Stomach (tissue), 9 donors: ENCODE measurements around the gene TMEM178B. TPM values are rescaled to one million over a fixed set of nuclear protein-coding genes. Genes with fewer than 3 reads are reported as not detected.

ENCODE experiments used
- DNase-seq, 2 donors: peaks; one replicate each; pipeline versions ENCODE4 v3.0.0 to v3.0.0-alpha.2; 2013 to 2019
- H3K27ac ChIP-seq, 5 donors: fragments of 200-600 bp in 4 of 5; sonication (generic) in 4 of 5; one replicate each; pipeline ENCODE4 v1.5.1; 2013 to 2019; ENCODE audit warnings: mild to moderate bottlenecking in 1 of 5, moderate library complexity in 1 of 5
- H3K27me3 ChIP-seq, 3 donors: fragments of 200-600 bp; sonication (generic); one replicate each; pipeline ENCODE4 v1.5.1; 2017 to 2019; ENCODE audit warnings: mixed run types in 1 of 3
- H3K36me3 ChIP-seq, 4 donors: fragments of 200-600 bp; sonication (generic); 1 replicate in 3 of 4; 2 replicates in 1 of 4; pipeline ENCODE4 v1.5.1; 2016 to 2019
- H3K4me1 ChIP-seq, 4 donors: fragments of 200-600 bp; sonication (generic); one replicate each; pipeline ENCODE4 v1.5.1; 2016 to 2019
- H3K4me3 ChIP-seq, 4 donors: fragments of 200-600 bp; sonication (generic) in 3 of 4; one replicate each; pipeline ENCODE4 v1.5.1; 2016 to 2019; ENCODE audit warnings: mild to moderate bottlenecking in 1 of 4
- H3K9me3 ChIP-seq, 4 donors: fragments of 200-600 bp; sonication (generic); one replicate each; pipeline ENCODE4 v1.5.1; 2016 to 2019
- CTCF ChIP-seq, 7 experiments: fragments of 450-650 bp in 4 of 7; fragments of 200-600 bp in 3 of 7; sonication (generic) in 3 of 7; IDR thresholded peaks; one replicate each; pipeline ENCODE4 v1.5.1; 2016 to 2019; ENCODE audit warnings: antibody characterized with exemption in 7 of 7, control low read depth in 2 of 7, mild to moderate bottlenecking in 1 of 7
- EP300 ChIP-seq: sonication (generic); formaldehyde crosslinking; IDR thresholded peaks from one replicate; pipeline ENCODE4 v1.6.1; 2017; ENCODE audit warnings: antibody characterized with exemption
- POLR2A ChIP-seq, 4 donors: fragments of 450-650 bp; IDR thresholded peaks; one replicate each; pipeline ENCODE4 v1.6.1; 2016; ENCODE audit warnings: antibody characterized with exemption in 4 of 4, control low read depth in 2 of 4, mild to moderate bottlenecking in 1 of 4, moderate library complexity in 1 of 4
- POLR2AphosphoS5 ChIP-seq, 3 donors: sonication (generic); formaldehyde crosslinking; IDR thresholded peaks; one replicate each; pipeline ENCODE4 v1.6.1; 2016; ENCODE audit warnings: antibody characterized with exemption in 3 of 3
- WGBS, 5 donors: extraction: QIAGEN DNeasy Blood & Tissue Kit in 3 of 5; methylation state at CpG; one replicate each; pipeline versions ENCODE4 v1.1.5 to v1.1.7; 2013 to 2018; 5-methylcytosine and 5-hydroxymethylcytosine counted together
- intact Hi-C: fragments of 100-400 bp; cut with DNase I; formaldehyde crosslinking; loops from one replicate; pipeline ENCODE4 v1.15.1; 2023; ENCODE audit warnings: low total_unique reads
- polyA plus RNA-seq, 3 donors: library from polyadenylated mRNA; stranded (reverse); fragments of 200-250 nt; gene quantifications; one replicate each; pipeline ENCODE4 v1.2.3, GENCODE V29; 2013
- total RNA-seq, 5 donors: library from RNA; depleted of rRNA; stranded (reverse); fragments of >200 nt; gene quantifications; one replicate each; pipeline versions ENCODE4 v1.1.0 to v1.2.3, GENCODE V29; 2014 to 2016
- donor health status: healthy with polysubstance abuse.
- donor health status: Bipolar disorder and iron deficiency.
- donor health status: healthy.

TMEM178B gene
- total and polyA plus RNA-seq, 8 donors: under 0.01 to 1.7 (median 0.15) TPM; not detected in 3

GRCh38 chr7:141490474-141490873 is 416.6 kb downstream of the TMEM178B start:
- Histone ChIP-seq H3K36me3 (no peaks in the 10 kb centered on the region), H3K4me1 (no peaks in the 10 kb centered on the region), H3K9me3 (no peaks in the 10 kb centered on the region), H3K27me3 (no peaks in the 10 kb centered on the region), H3K27ac (no peak overlapping the region), H3K4me3 (no peak overlapping the region)
- WGBS, 5 donors: 52 to 68% (median 61%) methylated on average over 2 of the region's 2 CpGs
- TF ChIP-seq POLR2AphosphoS5 (IDR thresholded peaks at IDR 0.05) (no peak), POLR2A (IDR thresholded peaks at IDR 0.05) (no peak), CTCF (IDR thresholded peaks at IDR 0.05) (no peak), EP300 (no peak)
- intact Hi-C loops: no loop called here
- no peak for DNase-seq

- no peak for DNase-seq
- intact Hi-C loops: no loop called here
- Histone ChIP-seq H3K9me3 (no peaks in the 10 kb centered on the region), H3K27me3 (no peaks in the 10 kb centered on the region), H3K36me3 (no peaks in the 10 kb centered on the region), H3K4me1 (no peaks in the 10 kb centered on the region), H3K4me3 (no peak overlapping the region), H3K27ac (no peak overlapping the region)
- WGBS, 5 donors: 57 to 83% (median 70%) methylated on average over 1 of the region's 1 CpG
- TF ChIP-seq POLR2AphosphoS5 (IDR thresholded peaks at IDR 0.05) (no peak), POLR2A (IDR thresholded peaks at IDR 0.05) (no peak), EP300 (no peak), CTCF (IDR thresholded peaks at IDR 0.05) (no peak)
Observed at GRCh38 chr7:141495057-141495456, 421.2 kb downstream of the TMEM178B start.

GRCh38 chr7:141497391-141497790 is 423.5 kb downstream of the TMEM178B start:
- Histone ChIP-seq H3K27ac (no peak overlapping the region), H3K4me3 (no peak overlapping the region), H3K4me1 (no peaks in the 10 kb centered on the region), H3K36me3 (no peaks in the 10 kb centered on the region), H3K9me3 (no peaks in the 10 kb centered on the region), H3K27me3 (no peaks in the 10 kb centered on the region)
- no peak for DNase-seq
- 71 to 85% (median 77%) methylated on average over 5 of the region's 5 CpGs for WGBS, 5 donors
- TF ChIP-seq POLR2AphosphoS5 (IDR thresholded peaks at IDR 0.05) (no peak), POLR2A (IDR thresholded peaks at IDR 0.05) (no peak), CTCF (IDR thresholded peaks at IDR 0.05) (no peak), EP300 (no peak)
- intact Hi-C loops: no loop called here

- DNase-seq: no peak
- Histone ChIP-seq H3K4me1 (no peaks in the 10 kb centered on the region), H3K27ac (no peak overlapping the region), H3K9me3 (no peaks in the 10 kb centered on the region), H3K36me3 (no peaks in the 10 kb centered on the region), H3K27me3 (no peaks in the 10 kb centered on the region), H3K4me3 (no peak overlapping the region)
- WGBS, 5 donors: 83 to 90% (median 88%) methylated on average over 3 of the region's 3 CpGs
- intact Hi-C loops: no loop called here
- no peak for TF ChIP-seq EP300
- TF ChIP-seq POLR2A (IDR thresholded peaks at IDR 0.05): no peak
- no peak for TF ChIP-seq POLR2AphosphoS5 (IDR thresholded peaks at IDR 0.05)
- TF ChIP-seq CTCF (IDR thresholded peaks at IDR 0.05): no peak
Observed at GRCh38 chr7:141500608-141501007, 426.7 kb downstream of the TMEM178B start.
